Lower lobe of right lung (tissue), 2 donors: Measurements from ENCODE around the gene ZFR2. TPM values are rescaled to one million over a fixed set of nuclear protein-coding genes. Genes with fewer than 3 reads are reported as not detected.

Experiments
- ATAC-seq, 2 donors: fragments of 200-7000 bp; cut with Tn5 transposase; one replicate each; pipeline ENCODE4 v1.9.1; 2020 to 2022; ENCODE audit warnings: mild to moderate bottlenecking in 2 of 2, moderate library complexity in 2 of 2
- DNase-seq: peaks from one replicate; pipeline ENCODE4 v3.0.0-alpha.2; 2020
- H3K27ac ChIP-seq: fragments of 200-600 bp; one replicate; pipeline ENCODE4 v1.8.0; 2022
- H3K27me3 ChIP-seq: fragments of 200-600 bp; one replicate; pipeline ENCODE4 v1.8.0; 2022; ENCODE audit warnings: low read depth
- H3K36me3 ChIP-seq: fragments of 200-600 bp; one replicate; pipeline ENCODE4 v1.8.0; 2022; ENCODE audit warnings: mild to moderate bottlenecking
- H3K4me1 ChIP-seq: fragments of 200-600 bp; one replicate; pipeline ENCODE4 v1.8.0; 2022
- H3K4me3 ChIP-seq: fragments of 200-600 bp; one replicate; pipeline ENCODE4 v1.8.0; 2022; ENCODE audit warnings: mild to moderate bottlenecking
- H3K9me3 ChIP-seq: fragments of 200-600 bp; one replicate; pipeline ENCODE4 v1.8.0; 2022
- CTCF ChIP-seq: fragments of 200-600 bp; IDR thresholded peaks from one replicate; pipeline ENCODE4 v1.8.0; 2022; ENCODE audit warnings: antibody characterized with exemption, mild to moderate bottlenecking
- intact Hi-C: fragments of 100-400 bp; cut with DNase I; formaldehyde crosslinking; loops from one replicate; pipeline ENCODE4 v1.11.0; 2022
- total RNA-seq: library from RNA; stranded (reverse); fragmentation: NEBNext Ultra II Directional; extraction: Animal tissue kit (Norgen Biotek cat#: 25700); gene quantifications from one replicate; pipeline ENCODE4 v1.2.1, GENCODE V29; 2021
- donor health status: DM: no; HTN: yes; CAD: no; lungs with severe emphysema.

Gene ZFR2
- total RNA-seq, 1 donor from 2014 or later, result 0.41 TPM

GRCh38 chr19:3835055-3835435, 33.8 kb downstream of the ZFR2 start:
- TF ChIP-seq CTCF, result no peak
- DNase-seq, result no peak

GRCh38 chr19:3834349-3835054, 34.3 kb downstream of the ZFR2 start:
- H3K4me1 ChIP-seq, result no peaks in the 10 kb centered on the region
- no peak for DNase-seq
- no peak for ATAC-seq
- no peaks in the 10 kb centered on the region for H3K36me3 ChIP-seq
- intact Hi-C loops, result no loop called here
- no peak overlapping the region for H3K27ac ChIP-seq
- TF ChIP-seq CTCF, result no peak
- H3K4me3 ChIP-seq, result no peak overlapping the region
- H3K27me3 ChIP-seq, result peaks cover 28% of the 10 kb centered on the region
- no peaks in the 10 kb centered on the region for H3K9me3 ChIP-seq

More at GRCh38 chr19:3835055-3835435, 33.8 kb downstream of the ZFR2 start:
- intact Hi-C loops, result no loop called here
- Histone ChIP-seq H3K9me3 (no peaks in the 10 kb centered on the region), H3K27ac (no peak overlapping the region), H3K27me3 (peaks cover 27% of the 10 kb centered on the region), H3K36me3 (no peaks in the 10 kb centered on the region), H3K4me3 (no peak overlapping the region), H3K4me1 (no peaks in the 10 kb centered on the region)
- no peak for ATAC-seq

- Histone ChIP-seq H3K4me3 (no peak overlapping the region), H3K4me1 (no peaks in the 10 kb centered on the region), H3K27me3 (peaks cover 27% of the 10 kb centered on the region), H3K27ac (no peak overlapping the region), H3K36me3 (no peaks in the 10 kb centered on the region), H3K9me3 (no peaks in the 10 kb centered on the region)
- TF ChIP-seq CTCF, result no peak
- ATAC-seq, result no peak
- intact Hi-C loops, result no loop called here
- DNase-seq, result no peak
Measured at GRCh38 chr19:3833578-3834348, 35.1 kb downstream of the ZFR2 start.

GRCh38 chr19:3832001-3832400, 36.8 kb downstream of the ZFR2 start:
- Histone ChIP-seq H3K27ac (no peak overlapping the region), H3K36me3 (no peaks in the 10 kb centered on the region), H3K4me3 (no peak overlapping the region), H3K27me3 (peaks cover 25% of the 10 kb centered on the region), H3K9me3 (no peaks in the 10 kb centered on the region), H3K4me1 (no peaks in the 10 kb centered on the region)
- no peak for DNase-seq
- no peak for ATAC-seq
- intact Hi-C loops, result no loop called here
- TF ChIP-seq CTCF, result no peak

GRCh38 chr19:3831601-3832000, 37.2 kb downstream of the ZFR2 start:
- no peaks in the 10 kb centered on the region for H3K4me1 ChIP-seq
- DNase-seq (no peak), ATAC-seq (no peak)
- no peaks in the 10 kb centered on the region for H3K9me3 ChIP-seq
- intact Hi-C loops, result no loop called here
- H3K36me3 ChIP-seq, result no peaks in the 10 kb centered on the region
- H3K27me3 ChIP-seq, result peaks cover 25% of the 10 kb centered on the region
- TF ChIP-seq CTCF, result no peak
- H3K4me3 ChIP-seq, result no peak overlapping the region
- no peak overlapping the region for H3K27ac ChIP-seq
